ENCODE data around the gene CHAMP1. TPM values are rescaled to one million over a fixed set of nuclear protein-coding genes. Genes with fewer than 3 reads are reported as not detected.

Gene CHAMP1
- total RNA-seq, 1 experiment from 2014 or later, result 16.0 TPM

GRCh38 chr13:114319441-114319913 lies 5.2 kb downstream of the CHAMP1 start:
- Histone ChIP-seq H3K27ac (no peak overlapping the region), H4K20me1 (ENCODE audit: insufficient read depth) (peaks cover 10% of the 10 kb centered on the region), H3K9me2 (ENCODE audit: insufficient read depth) (no peaks in the 10 kb centered on the region), H3K36me3 (ENCODE audit: low read depth) (peaks cover 17% of the 10 kb centered on the region; the same call in 1 of the 2 replicates), H3K4me3 (no peak overlapping the region), H2AFZ (no peak overlapping the region), H3K79me2 (ENCODE audit: low read depth) (peaks cover 56% of the 10 kb centered on the region), H3K4me2 (no peak overlapping the region), H3F3A (ENCODE audit: insufficient read depth, low read depth) (peaks cover 6% of the 10 kb centered on the region; the same call in 1 of the 2 replicates), H3K4me1 (replicated peaks; ENCODE audit: insufficient read depth) (peaks cover 11% of the 10 kb centered on the region), H3K27me3 (ENCODE audit: insufficient read depth, low read depth) (no peaks in the 10 kb centered on the region), H3K9me3 (ENCODE audit: insufficient read depth, low read depth) (no peaks in the 10 kb centered on the region)
- TF ChIP-seq CTCF (conservative IDR thresholded peaks at IDR 0.05), result no peak
- no peak for TF ChIP-seq EZH2 (IDR thresholded peaks at IDR 0.05; ENCODE audit: low read depth)
- BruUV-seq (replicated peaks), result no TSS peak
- ChIA-PET CTCF (no interaction called here), POLR2A (ENCODE audit: unreplicated experiment) (no interaction called here)
- intact Hi-C loops (cut with micrococcal nuclease; ENCODE audit: unreplicated experiment), result no loop called here
- no peak for DNase-seq

- Histone ChIP-seq H3K4me1 (replicated peaks; ENCODE audit: insufficient read depth) (peaks cover 9% of the 10 kb centered on the region), H3K27me3 (ENCODE audit: insufficient read depth, low read depth) (no peaks in the 10 kb centered on the region), H3K4me3 (no peak overlapping the region), H3K36me3 (ENCODE audit: low read depth) (peaks cover 17% of the 10 kb centered on the region; the same call in 1 of the 2 replicates), H3K27ac (no peak overlapping the region), H3K9me2 (ENCODE audit: insufficient read depth) (no peaks in the 10 kb centered on the region), H3F3A (ENCODE audit: insufficient read depth, low read depth) (peaks cover 1% of the 10 kb centered on the region; the same call in 1 of the 2 replicates), H4K20me1 (ENCODE audit: insufficient read depth) (peaks cover 10% of the 10 kb centered on the region), H3K4me2 (no peak overlapping the region), H2AFZ (no peak overlapping the region), H3K9me3 (ENCODE audit: insufficient read depth, low read depth) (no peaks in the 10 kb centered on the region), H3K79me2 (ENCODE audit: low read depth) (peaks cover 51% of the 10 kb centered on the region)
- CTCF ChIA-PET, result no interaction called here
- BruUV-seq (replicated peaks), result no TSS peak
- intact Hi-C loops (cut with micrococcal nuclease; ENCODE audit: unreplicated experiment), result no loop called here
- no peak for DNase-seq
- POLR2A ChIA-PET (ENCODE audit: unreplicated experiment), result no interaction called here
- TF ChIP-seq CTCF (conservative IDR thresholded peaks at IDR 0.05) (no peak), EZH2 (IDR thresholded peaks at IDR 0.05; ENCODE audit: low read depth) (no peak)
Measured at GRCh38 chr13:114320065-114320464, 5.8 kb downstream of the CHAMP1 start.

- Histone ChIP-seq H3K4me1 (replicated peaks; ENCODE audit: insufficient read depth) (no peaks in the 10 kb centered on the region), H4K20me1 (ENCODE audit: insufficient read depth) (peaks cover 10% of the 10 kb centered on the region; the same call in 1 of the 2 replicates), H3K79me2 (ENCODE audit: low read depth) (peaks cover 39% of the 10 kb centered on the region), H3K27me3 (ENCODE audit: insufficient read depth, low read depth) (no peaks in the 10 kb centered on the region), H2AFZ (no peak overlapping the region), H3K9me2 (ENCODE audit: insufficient read depth) (no peaks in the 10 kb centered on the region), H3K27ac (no peak overlapping the region), H3K4me3 (no peak overlapping the region), H3K4me2 (no peak overlapping the region), H3K36me3 (ENCODE audit: low read depth) (peaks cover 17% of the 10 kb centered on the region; the same call in 1 of the 2 replicates), H3K9me3 (ENCODE audit: insufficient read depth, low read depth) (no peaks in the 10 kb centered on the region), H3F3A (ENCODE audit: insufficient read depth, low read depth) (no peaks in the 10 kb centered on the region; the same call in 1 of the 2 replicates)
- intact Hi-C loops (cut with micrococcal nuclease; ENCODE audit: unreplicated experiment), result no loop called here
- no peak for DNase-seq
- no peak for TF ChIP-seq CTCF (conservative IDR thresholded peaks at IDR 0.05)
- no peak for TF ChIP-seq EZH2 (IDR thresholded peaks at IDR 0.05; ENCODE audit: low read depth)
- CTCF ChIA-PET, result no interaction called here
- POLR2A ChIA-PET (ENCODE audit: unreplicated experiment), result no interaction called here
- BruUV-seq (replicated peaks), result no TSS peak
Measured at GRCh38 chr13:114321256-114321655, 7.0 kb downstream of the CHAMP1 start.
